ENCODE measurements around the gene MRM3.
"Not testable (repeated sequence)": the region's sequence is repeated elsewhere in the genome, so short reads cannot be mapped to it uniquely, and the experiment has no call there.

MRM3 gene

DNA sequence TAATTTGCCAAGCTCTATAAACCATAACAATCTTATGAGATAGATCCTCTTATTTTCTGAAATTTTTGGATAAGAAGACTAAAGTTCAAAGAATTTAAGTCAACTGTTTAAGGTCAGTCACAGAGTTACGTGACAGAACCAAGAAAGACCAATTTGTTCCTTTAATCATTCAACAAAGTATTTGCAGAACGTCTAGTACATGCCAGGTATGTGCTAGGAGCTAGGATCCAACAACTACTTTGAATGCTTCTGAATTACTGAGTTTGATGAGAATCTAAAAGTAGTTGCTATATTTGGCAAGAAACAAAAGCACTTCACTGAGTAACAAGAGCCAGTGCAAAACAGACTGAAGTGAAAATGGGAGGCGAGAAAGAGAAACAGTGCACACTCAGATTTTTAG, 15.1 kb upstream of the MRM3 start:
- H3K27me3 ChIP-seq: no peaks in the 10 kb centered on the region
- peaks cover 0 to 2% (median 0%) of the 10 kb centered on the region in 10 experiments; a peak in 3 of 20 replicates for H3K4me1 ChIP-seq
- no peak overlapping the region for H3K4me3 ChIP-seq
- H3K36me3 ChIP-seq: peaks cover 85 to 100% (median 96%) of the 10 kb centered on the region in 11 experiments
- H3K4me2 ChIP-seq: no peak overlapping the region
- no peak for TF ChIP-seq Cebpa-rat (IDR thresholded peaks at IDR 0.05)
- no peak overlapping the region for H3K27ac ChIP-seq
- peaks cover 3 to 32% (median 23%) of the 10 kb centered on the region in 11 experiments; a peak in 16 of 22 replicates for H4K20me1 ChIP-seq
- H3K9me3 ChIP-seq (replicated peaks in 1 of 11): no peaks in the 10 kb centered on the region
- no peak overlapping the region for H3K9ac ChIP-seq

DNA sequence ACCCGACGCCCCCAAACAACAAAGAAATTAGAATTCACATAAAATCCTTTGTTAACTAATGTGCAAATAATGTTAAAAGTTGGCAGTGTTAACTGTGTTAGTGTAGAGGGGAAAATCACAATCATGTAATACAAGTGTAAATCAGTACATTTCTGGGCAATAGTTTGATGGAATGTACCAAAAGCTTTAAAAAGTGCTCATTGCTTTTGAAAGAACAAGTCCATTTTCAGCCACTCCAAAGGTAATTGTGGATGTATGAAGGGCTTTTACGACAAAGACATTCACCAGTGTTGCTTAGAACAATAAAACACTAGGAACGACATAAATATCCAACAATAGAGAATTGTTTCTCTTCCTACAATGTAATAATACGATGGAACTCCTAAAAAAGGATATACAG, 9.1 kb upstream of the MRM3 start:
- peaks cover 26 to 83% (median 76%) of the 10 kb centered on the region in 11 experiments; a peak in 21 of 22 replicates for H4K20me1 ChIP-seq
- H3K9ac ChIP-seq: no peak overlapping the region
- peaks cover 83 to 99% (median 93%) of the 10 kb centered on the region in 11 experiments for H3K36me3 ChIP-seq

DNA sequence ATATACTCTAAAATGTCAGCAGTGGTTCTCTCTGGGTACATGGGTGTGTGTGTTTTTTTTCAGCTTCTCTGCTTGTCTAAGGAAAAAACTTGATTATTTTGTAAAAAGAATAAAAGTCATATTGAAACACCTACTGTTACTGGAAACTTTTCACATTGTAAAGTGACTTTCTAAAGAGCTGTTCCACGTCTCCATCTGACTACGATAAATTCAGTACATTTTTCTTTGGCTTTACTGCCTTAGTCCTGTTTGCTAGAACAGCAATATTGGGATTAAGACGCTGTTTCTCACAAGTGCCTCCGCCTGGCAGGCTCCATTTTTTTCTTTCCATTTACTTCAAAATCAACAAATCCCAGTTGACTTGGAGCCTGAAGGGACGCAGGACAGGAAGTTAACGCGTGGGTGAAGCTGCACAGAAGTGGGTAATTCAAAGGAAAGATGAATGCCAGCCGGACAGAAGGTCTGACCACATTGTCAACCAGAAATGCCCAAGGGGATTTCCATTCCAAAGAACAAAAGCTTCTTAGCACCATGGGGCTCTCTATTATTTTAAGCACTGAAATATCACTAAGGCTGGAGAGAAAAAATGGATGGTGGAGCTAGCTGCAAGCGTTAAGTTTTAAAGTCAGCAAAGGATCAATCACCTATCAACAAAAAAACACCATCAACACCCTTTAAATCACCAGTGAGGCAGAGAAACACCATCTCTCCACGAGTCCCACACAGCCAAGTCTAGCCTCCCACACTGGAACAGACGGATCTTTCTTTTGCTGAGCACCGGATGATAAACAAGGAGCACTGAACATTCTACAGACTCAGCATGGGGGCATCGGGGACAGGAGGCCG, 8.5 kb upstream of the MRM3 start:
- Histone ChIP-seq H3K27me3 (peaks cover 0 to 7% (median 0%) of the 10 kb centered on the region in 11 experiments; a peak in 1 of 22 replicates), H3K4me2 (peak overlapping the region; percentile 48 to 79 (median 67)), H3K4me1 (peaks cover 32 to 48% (median 44%) of the 10 kb centered on the region in 10 experiments), H3K36me3 (peaks cover 83 to 99% (median 95%) of the 10 kb centered on the region in 11 experiments), H3K9ac (peak overlapping the region in 5 of 11 experiments; percentile 3 to 41 (median 22); a peak in 3 of 22 replicates), H3K4me3 (no peak overlapping the region), H3K27ac (no peak overlapping the region), H4K20me1 (peaks cover 31 to 90% (median 81%) of the 10 kb centered on the region in 11 experiments; a peak in 21 of 22 replicates), H3K9me3 (replicated peaks in 1 of 11) (no peaks in the 10 kb centered on the region)
- TF ChIP-seq Cebpa-rat (IDR thresholded peaks at IDR 0.05): no peak

More for the DNA sequence above, 9.1 kb upstream of the MRM3 start:
- no peak for TF ChIP-seq Cebpa-rat (IDR thresholded peaks at IDR 0.05)
- no peaks in the 10 kb centered on the region for H3K9me3 ChIP-seq (replicated peaks in 1 of 11)
- H3K27me3 ChIP-seq: peaks cover 0 to 7% (median 0%) of the 10 kb centered on the region in 11 experiments; a peak in 1 of 22 replicates
- peak overlapping the region; percentile 48 to 79 (median 67); a peak in 19 of 22 replicates for H3K4me2 ChIP-seq
- no peak overlapping the region for H3K4me3 ChIP-seq
- no peak overlapping the region for H3K27ac ChIP-seq
- H3K4me1 ChIP-seq: peaks cover 32 to 48% (median 44%) of the 10 kb centered on the region in 10 experiments

DNA sequence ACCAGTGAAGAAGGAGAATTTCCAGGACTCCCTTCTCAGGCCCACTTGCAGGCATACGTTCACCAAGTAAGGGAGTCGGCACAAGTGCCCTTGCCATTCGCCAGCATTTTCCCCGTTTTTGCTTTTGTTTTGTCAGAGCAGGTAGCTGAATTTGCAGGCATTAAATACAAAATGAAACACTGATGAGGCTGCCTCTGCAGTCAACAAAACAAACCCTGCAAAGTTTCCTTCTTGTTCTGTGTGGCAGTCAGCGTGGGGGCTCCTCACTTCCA, 7.9 kb upstream of the MRM3 start:
- H3K36me3 ChIP-seq: peaks cover 81 to 99% (median 93%) of the 10 kb centered on the region in 11 experiments
- H3K27ac ChIP-seq: no peak overlapping the region
- peak overlapping the region in 3 of 11 experiments; percentile 8 to 39 (median 22); a peak in 1 of 22 replicates for H3K9ac ChIP-seq
- H4K20me1 ChIP-seq: peaks cover 31 to 91% (median 80%) of the 10 kb centered on the region in 11 experiments; a peak in 21 of 22 replicates
- H3K27me3 ChIP-seq: peaks cover 0 to 7% (median 0%) of the 10 kb centered on the region in 11 experiments; a peak in 1 of 22 replicates
- no peak for TF ChIP-seq Cebpa-rat (IDR thresholded peaks at IDR 0.05)
- H3K9me3 ChIP-seq (replicated peaks in 1 of 11): no peaks in the 10 kb centered on the region
- no peak overlapping the region for H3K4me3 ChIP-seq
- peak overlapping the region; percentile 48 to 79 (median 67) for H3K4me2 ChIP-seq
- H3K4me1 ChIP-seq: peaks cover 32 to 48% (median 44%) of the 10 kb centered on the region in 10 experiments

DNA sequence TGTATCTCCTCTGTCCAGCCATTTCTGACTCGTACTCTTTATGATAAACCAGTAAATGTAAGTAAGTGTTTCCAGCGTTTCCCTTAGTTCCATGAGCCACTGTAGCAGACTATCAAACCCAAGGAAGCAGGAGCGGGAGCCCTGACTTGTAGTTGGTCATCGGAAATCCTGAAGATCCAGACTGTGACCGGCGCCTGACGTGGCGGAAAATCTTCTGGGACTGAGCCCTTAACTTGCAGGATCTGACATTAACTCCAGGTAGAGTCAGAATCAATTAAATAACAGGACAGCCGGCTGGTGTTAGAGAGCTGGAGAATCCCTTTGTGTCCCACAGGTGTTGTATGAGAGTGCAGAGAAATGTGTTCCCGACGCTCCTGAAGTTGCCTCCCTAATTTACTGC, 4.1 kb upstream of the MRM3 start:
- Histone ChIP-seq H3K4me2 (no peak overlapping the region), H3K4me3 (no peak overlapping the region), H3K27me3 (peaks cover 0 to 7% (median 0%) of the 10 kb centered on the region in 11 experiments; a peak in 1 of 22 replicates), H3K9me3 (replicated peaks in 1 of 11) (no peaks in the 10 kb centered on the region), H3K4me1 (peaks cover 41 to 56% (median 48%) of the 10 kb centered on the region in 10 experiments), H4K20me1 (peaks cover 23 to 77% (median 53%) of the 10 kb centered on the region in 11 experiments; a peak in 21 of 22 replicates), H3K36me3 (peaks cover 50 to 73% (median 59%) of the 10 kb centered on the region in 11 experiments), H3K9ac (no peak overlapping the region), H3K27ac (no peak overlapping the region)
- no peak for TF ChIP-seq Cebpa-rat (IDR thresholded peaks at IDR 0.05)

DNA sequence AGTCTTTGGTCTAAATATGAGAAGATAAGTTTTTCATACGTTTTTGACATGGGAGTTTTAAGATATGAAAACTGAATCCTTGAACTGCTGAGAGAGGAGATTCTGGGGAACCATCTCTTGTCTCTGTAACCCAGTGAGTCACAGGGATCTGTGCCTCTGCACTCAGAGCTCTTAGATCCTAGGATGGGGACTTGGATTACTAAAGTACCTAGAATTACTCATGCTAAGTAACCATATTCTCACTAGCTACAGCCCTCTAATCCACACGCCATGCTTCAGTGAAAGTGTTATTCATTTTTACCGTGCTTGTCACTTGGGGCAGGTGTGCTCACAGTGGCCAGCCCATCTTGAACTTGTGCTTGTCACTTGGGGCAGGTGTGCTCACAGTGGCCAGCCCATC, 2.0 kb downstream of the MRM3 start:
- Histone ChIP-seq H3K4me2 (peak overlapping the region; percentile 85 to 98 (median 96); a peak in 21 of 22 replicates), H3K9ac (peak overlapping the region in 8 of 11 experiments; percentile 29 to 93 (median 88); a peak in 9 of 22 replicates), H3K4me3 (peak overlapping the region in 1 of 10 experiments; percentile 97; a peak in 1 of 20 replicates)

DNA sequence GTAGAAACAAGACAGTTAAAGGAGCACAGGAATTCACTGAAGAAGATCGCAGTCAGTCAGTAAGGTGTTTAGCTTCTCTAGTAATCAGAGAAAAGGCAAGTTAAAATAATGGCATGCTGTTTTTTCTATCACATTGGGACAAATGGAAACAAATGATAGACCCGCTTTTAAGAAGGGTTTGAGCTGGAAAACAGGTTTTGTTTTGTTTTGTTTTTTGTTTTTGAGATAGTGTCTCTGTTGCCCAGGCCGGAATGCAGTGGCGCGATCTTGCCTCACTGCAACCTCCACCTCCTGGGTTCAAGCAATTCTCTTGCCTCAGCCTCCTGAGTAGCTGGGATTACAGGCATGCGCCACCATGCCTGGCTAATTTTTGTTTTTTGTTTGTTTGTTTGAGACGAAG, 3.7 kb downstream of the MRM3 start:
- H3K9me3 ChIP-seq (replicated peaks in 1 of 11); H3K4me3 ChIP-seq; H3K4me2 ChIP-seq; H3K27ac ChIP-seq; H3K27me3 ChIP-seq: not testable (repeated sequence)
- Histone ChIP-seq H4K20me1 (peaks cover 0 to 69% (median 27%) of the 10 kb centered on the region in 11 experiments; a peak in 15 of 22 replicates), H3K36me3 (peaks cover 41 to 79% (median 62%) of the 10 kb centered on the region in 11 experiments), H3K4me1 (peaks cover 26 to 31% (median 28%) of the 10 kb centered on the region in 10 experiments), H3K9ac (0 out of 22 replicates have a peak overlapping the region, but pooled peaks of 1 of the 11 experiments have one; percentile 6)

More for the DNA sequence above, 2.0 kb downstream of the MRM3 start:
- TF ChIP-seq Cebpa-rat (IDR thresholded peaks at IDR 0.05): no peak
- H3K27me3 ChIP-seq: no peaks in the 10 kb centered on the region
- H3K9me3 ChIP-seq (replicated peaks in 1 of 11): no peaks in the 10 kb centered on the region
- H3K36me3 ChIP-seq: peaks cover 32 to 68% (median 49%) of the 10 kb centered on the region in 11 experiments
- H3K27ac ChIP-seq: no peak overlapping the region
- peaks cover 29 to 38% (median 33%) of the 10 kb centered on the region in 10 experiments for H3K4me1 ChIP-seq
- peaks cover 0 to 71% (median 27%) of the 10 kb centered on the region in 11 experiments; a peak in 16 of 22 replicates for H4K20me1 ChIP-seq

DNA sequence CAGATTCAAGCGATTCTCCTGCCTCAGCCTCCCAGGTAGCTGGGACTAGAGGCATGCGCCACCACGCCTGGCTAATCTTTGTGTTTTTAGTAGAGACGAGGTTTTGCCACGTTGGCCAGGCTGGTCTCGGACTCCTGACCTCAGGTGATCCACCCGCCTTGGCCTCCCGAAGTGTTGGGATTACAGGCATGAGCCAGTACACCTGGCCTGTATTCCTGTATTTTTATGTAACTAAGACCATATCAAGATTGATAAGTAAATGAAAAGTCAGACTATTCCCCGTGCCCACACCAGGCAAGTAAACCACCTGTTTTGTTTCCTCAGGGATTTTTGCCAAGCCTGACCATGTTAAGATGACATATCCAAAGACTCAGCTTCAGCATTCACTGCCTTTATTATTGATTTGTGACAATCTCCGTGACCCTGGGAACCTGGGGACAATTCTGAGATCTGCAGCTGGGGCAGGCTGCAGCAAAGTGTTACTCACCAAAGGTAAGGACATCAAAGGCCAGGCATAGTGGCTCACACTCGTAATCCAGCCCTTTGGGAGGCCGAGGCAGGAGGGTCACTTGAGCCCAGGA, 5.6 kb downstream of the MRM3 start:
- Histone ChIP-seq H3K9ac (no peak overlapping the region), H3K27me3 (no peaks in the 10 kb centered on the region), H4K20me1 (peaks cover 0 to 86% (median 34%) of the 10 kb centered on the region in 11 experiments; a peak in 16 of 22 replicates), H3K4me1 (peaks cover 21 to 34% (median 25%) of the 10 kb centered on the region in 10 experiments), H3K36me3 (peaks cover 58 to 97% (median 80%) of the 10 kb centered on the region in 11 experiments), H3K4me2 (no peak overlapping the region), H3K4me3 (no peak overlapping the region), H3K9me3 (replicated peaks in 1 of 11) (no peaks in the 10 kb centered on the region), H3K27ac (no peak overlapping the region)
- TF ChIP-seq Cebpa-rat (IDR thresholded peaks at IDR 0.05): no peak

DNA sequence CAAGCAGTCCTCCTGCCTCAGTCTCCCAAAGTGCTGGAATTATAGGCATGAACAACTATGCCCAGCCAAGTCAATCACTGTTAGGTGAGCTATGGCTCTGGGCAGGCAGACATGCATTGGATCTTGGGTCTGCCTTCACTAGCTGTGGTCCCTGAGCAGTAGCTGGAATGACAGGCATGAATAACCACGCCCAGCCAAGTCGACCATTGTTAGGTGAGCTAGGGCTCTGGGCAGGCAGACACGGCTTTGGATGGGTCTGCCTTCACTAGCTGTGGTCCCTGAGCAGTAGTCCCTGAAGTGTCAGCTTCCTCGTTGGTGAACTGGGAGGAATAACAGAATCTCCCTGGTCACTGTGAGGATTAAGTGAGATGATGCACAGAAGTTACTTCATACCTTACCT, 6.4 kb downstream of the MRM3 start:
- Histone ChIP-seq H3K4me1 (peaks cover 17 to 35% (median 24%) of the 10 kb centered on the region in 10 experiments), H3K36me3 (peaks cover 59 to 92% (median 81%) of the 10 kb centered on the region in 11 experiments), H3K27ac (no peak overlapping the region), H3K4me2 (no peak overlapping the region), H3K27me3 (no peaks in the 10 kb centered on the region), H3K9ac (no peak overlapping the region), H3K4me3 (no peak overlapping the region), H3K9me3 (replicated peaks in 1 of 11) (no peaks in the 10 kb centered on the region), H4K20me1 (peaks cover 0 to 85% (median 34%) of the 10 kb centered on the region in 11 experiments; a peak in 16 of 22 replicates)
- no peak for TF ChIP-seq Cebpa-rat (IDR thresholded peaks at IDR 0.05)
